RPMI7951 (cell line): ENCODE data around the gene KLHL3. TPM values are rescaled to one million over a fixed set of nuclear protein-coding genes. Genes with fewer than 3 reads are reported as not detected.

Source experiments
- DNase-seq: peaks from one replicate; pipeline ENCODE4 v3.0.0-alpha.2; 2012; ENCODE audit warnings: low read depth
- total RNA-seq: library from RNA; depleted of rRNA; stranded (reverse); fragments of >200 nt; shearing (Covaris generic); gene quantifications from 2 replicates; pipeline ENCODE4 v1.2.3, GENCODE V29; 2014; rRNA removed

Gene KLHL3
- total RNA-seq, 1 experiment from 2014 or later: 0.72 TPM

DNA sequence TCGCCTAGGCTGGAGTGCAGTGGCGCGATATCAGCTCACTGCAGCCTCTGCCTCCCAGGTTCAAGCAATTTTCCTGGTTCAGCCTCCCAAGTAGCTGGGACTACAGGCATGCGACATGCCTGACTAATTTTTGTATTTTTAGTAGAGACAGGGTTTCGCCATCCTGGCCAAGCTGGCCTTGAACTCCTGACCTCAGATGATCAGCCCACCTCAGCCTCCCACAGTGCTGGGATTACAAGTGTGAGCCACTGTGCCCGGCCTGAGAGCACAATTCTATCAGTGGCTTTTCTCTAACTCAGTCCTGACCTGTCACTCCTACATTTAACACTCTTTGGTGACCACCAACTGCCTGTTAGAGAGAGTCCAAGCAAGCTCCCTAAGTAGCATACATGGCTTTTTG, 154.1 kb downstream of the KLHL3 start:
- DNase-seq: no peak

DNA sequence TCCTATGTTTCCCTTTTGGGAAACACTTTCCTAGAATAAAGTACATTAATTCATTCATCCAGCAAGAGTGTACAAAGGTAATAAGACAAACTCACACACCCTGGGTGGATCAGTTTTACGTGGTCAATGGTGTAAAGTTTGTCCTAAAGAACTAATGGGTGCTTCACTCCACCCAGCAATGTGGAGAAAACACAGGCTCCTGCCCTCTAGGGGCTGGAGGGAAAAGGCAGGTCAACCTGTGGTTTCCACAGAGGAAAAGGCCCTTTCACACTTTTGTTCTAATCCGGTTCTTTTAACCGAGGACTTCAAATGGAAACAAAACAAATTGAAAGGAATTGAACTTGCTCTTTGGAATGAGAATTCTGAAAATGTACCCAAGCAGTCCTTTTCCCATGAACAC, 155.9 kb downstream of the KLHL3 start:
- no peak for DNase-seq

DNA sequence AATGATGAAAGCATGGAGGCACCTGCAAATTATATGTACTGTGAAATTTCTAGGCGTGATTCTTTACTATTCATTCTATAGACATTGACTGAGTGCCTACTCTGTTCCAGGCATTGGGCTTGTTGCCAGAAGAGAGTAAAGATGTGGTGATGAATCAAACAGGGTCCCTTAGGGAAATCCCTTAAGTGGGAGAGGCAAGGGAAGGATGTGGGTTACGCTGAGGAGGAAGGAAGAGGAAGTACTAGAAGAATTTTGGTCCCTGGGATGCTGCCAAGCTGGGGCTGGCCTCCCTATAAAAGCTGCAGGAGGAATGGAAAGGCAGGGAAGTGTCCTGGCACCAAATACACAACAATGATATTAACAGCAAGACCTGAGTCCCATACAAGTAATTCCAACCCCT, 160.0 kb downstream of the KLHL3 start:
- DNase-seq: peak; percentile 84

DNA sequence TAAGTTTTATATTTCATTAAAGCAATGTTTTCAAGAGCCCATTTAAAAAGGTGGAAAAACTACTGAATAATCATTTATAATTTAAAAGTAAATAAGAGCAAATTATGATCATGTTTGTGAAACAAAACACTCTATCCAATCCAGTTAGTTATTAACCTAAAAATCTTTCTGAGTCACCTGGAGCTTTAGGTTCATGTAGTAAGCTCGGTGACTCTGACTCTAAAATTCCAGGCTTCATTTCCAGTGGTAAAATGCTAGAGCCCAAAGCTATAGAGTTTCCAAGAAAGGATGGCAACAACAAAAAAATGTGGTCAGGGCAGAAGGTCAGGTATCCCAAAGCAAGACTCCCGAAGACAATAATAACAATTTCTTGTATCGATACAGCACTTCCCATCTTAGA, 160.7 kb downstream of the KLHL3 start:
- no peak for DNase-seq

DNA sequence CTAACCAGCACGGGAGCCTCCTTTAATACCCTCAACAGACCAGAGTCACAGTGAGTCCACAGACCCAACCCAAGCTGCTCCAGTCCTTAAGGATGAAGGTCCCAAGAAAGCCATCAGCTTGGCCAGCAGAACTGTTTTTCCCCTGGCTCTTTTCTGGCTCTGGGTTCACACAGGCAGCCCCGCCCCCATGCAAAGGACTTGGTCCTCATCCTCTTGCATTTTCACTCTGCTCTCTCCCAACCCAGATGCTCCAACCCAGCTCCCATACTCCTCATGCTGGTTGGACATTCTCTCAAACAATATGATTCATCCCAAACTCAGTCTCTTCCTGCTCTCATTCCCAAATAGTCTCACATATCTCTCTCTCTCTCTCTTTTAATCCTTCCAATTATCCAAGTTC, 162.5 kb downstream of the KLHL3 start:
- DNase-seq: no peak

DNA sequence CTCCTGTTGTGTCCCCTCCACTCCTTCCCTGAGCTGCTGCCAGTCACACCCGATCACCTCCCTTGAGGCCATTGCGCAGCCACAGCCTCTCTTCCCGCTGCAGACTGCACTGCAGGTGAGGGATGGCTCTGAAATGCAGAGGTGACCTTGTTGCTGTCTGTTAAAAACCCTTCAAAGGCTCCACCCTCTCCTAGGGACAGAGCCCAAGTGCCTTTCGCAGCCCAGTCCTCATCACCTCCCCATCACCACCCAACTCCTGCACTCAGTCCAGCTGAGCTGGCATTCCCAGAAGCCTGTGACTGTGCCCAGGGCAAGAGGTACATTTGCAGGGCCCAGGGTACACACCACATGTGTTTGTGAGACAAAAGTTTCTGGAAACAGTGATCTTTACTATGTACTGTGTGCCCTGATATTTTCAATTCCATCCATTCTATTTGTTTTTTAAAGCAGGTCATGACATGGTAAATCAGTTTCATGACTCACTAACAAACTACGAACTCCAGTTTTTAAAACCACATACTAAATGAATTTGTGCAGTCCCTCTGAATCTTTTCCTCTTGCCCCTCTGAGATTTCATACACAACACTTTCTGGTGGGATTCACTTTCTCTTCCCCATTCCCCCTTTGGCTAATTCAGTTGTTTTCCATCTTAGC, 163.7 kb downstream of the KLHL3 start:
- DNase-seq: peak; percentile 29

DNA sequence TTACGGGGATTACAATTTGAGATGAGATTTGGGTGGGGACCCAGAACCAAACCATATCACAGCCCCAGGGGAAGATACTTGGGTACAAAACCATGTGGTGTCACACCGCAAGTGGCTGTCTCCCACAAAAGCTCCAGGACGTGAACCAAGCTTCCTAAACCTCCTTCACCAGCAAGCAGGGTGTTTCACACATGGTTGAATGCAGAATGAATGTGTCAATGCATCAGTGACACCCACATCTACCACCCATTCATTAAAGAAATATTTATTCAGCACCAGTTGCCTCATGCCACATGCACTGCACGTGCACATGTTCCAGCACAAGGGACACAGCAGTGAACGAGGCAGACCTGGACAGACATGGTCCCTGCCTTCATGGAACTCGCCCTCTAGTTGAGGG, 165.8 kb downstream of the KLHL3 start:
- DNase-seq: no peak

Other genes starting within 250 kb of the KLHL3 start
- 37.9 and 58.9 TPM in 2 replicates for gene SPOCK1, start 236.8 kb downstream of the KLHL3 start, total RNA-seq
- 6.0 and 6.6 TPM in 2 replicates for gene HNRNPA0, start 18.3 kb upstream of the KLHL3 start, total RNA-seq
- gene MYOT, start 131.8 kb upstream of the KLHL3 start, total RNA-seq: not detected in 2 replicates
- gene PKD2L2, start 153.4 kb upstream of the KLHL3 start, total RNA-seq: not detected in 2 replicates